Fibroblast of gingiva (primary cell): Measurements from ENCODE around the gene MST1R.

Experiments
- DNase-seq: peaks from one replicate; pipeline ENCODE4 v3.0.0-alpha.2; 2011; ENCODE audit warnings: low read depth

MST1R gene

GRCh38 chr3:49839193-49839809 lies 64.4 kb downstream of the MST1R start:
- peak; percentile 70 for DNase-seq
